GM18499 (cell line): ENCODE results near the gene CLCN2.
A peak's percentile ranks its signal among the peaks of the same experiment; 100 is the strongest.

Source experiments
- ATAC-seq: cut with Tn5 transposase; IDR thresholded peaks from one replicate; pipeline ENCODE4 v1.9.1; 2021; ENCODE audit warnings: moderate number of reproducible peaks; ENCODE audit not compliant: insufficient read depth, unreplicated experiment

Gene CLCN2

GRCh38 chr3:184332370-184333090 lies 28.9 kb downstream of the CLCN2 start:
- ATAC-seq: no peak

- ATAC-seq: no peak
Observed at GRCh38 chr3:184328516-184328915, 32.9 kb downstream of the CLCN2 start.

GRCh38 chr3:184327171-184327570 lies 34.2 kb downstream of the CLCN2 start:
- ATAC-seq: no peak

DNA sequence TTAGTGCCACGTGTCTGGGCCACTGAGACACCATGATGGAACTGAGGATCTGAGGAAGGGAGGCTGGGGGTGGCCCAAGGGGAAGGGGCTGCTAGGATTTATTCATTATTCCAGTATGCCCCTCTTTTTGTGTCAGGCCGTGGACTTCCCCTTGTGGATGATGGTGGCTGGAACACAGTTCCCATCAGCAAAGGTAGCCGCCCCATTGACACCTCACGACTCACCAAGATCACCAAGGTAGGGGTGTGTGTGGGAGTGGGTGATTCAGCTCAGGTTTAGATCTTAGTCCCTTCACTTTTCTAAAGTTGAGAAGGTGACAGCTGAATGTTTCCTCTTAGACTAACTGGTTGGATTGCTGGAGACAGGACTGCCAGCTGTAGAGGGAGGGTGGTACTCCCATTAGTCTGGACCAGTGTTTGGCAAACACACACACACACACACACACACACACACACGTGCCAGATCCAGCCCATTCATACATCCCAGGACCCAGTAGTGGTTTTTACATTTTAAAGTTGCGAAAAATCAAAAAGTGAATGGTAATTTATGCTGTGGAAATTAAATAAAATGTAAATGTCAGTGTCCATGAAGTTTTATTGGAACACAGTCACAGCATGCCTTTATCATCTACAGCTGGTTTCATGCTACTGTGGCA lies 35.6 kb downstream of the CLCN2 start:
- ATAC-seq: no peak

DNA sequence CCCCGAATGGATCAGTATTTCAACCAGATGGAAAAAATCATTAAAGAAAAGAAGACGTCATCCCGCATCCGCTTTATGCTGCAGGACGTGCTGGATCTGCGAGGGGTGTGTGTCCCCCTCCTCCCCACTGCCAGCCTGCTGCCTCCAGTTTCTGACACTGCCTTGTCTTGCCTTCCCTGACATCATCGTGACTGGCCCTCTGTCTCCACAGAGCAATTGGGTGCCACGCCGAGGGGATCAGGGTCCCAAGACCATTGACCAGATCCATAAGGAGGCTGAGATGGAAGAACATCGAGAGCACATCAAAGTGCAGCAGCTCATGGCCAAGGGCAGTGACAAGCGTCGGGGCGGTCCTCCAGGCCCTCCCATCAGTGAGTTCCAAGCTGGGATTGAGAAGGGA lies 36.1 kb downstream of the CLCN2 start:
- ATAC-seq: no peak

DNA sequence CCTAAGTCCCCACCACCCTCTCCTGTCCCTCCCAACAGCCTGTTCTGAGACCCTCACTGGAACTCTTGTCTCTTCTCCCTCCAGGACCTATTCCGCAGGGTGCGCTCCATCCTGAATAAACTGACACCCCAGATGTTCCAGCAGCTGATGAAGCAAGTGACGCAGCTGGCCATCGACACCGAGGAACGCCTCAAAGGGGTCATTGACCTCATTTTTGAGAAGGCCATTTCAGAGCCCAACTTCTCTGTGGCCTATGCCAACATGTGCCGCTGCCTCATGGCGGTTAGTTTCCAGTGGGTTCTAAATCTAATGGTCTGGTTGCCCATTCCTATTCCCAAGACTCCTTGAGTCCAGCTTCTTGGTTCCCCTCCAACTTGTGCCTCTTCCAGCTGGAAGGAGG lies 37.7 kb downstream of the CLCN2 start:
- ATAC-seq: no peak

GRCh38 chr3:184322731-184323487 lies 38.5 kb downstream of the CLCN2 start:
- no peak for ATAC-seq

DNA sequence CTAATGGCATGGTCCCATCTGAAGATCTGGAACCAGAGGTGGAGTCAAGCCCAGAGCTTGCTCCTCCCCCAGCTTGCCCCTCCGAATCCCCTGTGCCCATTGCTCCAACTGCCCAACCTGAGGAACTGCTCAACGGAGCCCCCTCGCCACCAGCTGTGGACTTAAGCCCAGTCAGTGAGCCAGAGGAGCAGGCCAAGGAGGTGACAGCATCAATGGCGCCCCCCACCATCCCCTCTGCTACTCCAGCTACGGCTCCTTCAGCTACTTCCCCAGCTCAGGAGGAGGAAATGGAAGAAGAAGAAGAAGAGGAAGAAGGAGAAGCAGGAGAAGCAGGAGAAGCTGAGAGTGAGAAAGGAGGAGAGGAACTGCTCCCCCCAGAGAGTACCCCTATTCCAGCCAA lies 39.7 kb downstream of the CLCN2 start:
- no peak for ATAC-seq

- no peak for ATAC-seq
Observed at GRCh38 chr3:184320104-184320445, 41.3 kb downstream of the CLCN2 start.

DNA sequence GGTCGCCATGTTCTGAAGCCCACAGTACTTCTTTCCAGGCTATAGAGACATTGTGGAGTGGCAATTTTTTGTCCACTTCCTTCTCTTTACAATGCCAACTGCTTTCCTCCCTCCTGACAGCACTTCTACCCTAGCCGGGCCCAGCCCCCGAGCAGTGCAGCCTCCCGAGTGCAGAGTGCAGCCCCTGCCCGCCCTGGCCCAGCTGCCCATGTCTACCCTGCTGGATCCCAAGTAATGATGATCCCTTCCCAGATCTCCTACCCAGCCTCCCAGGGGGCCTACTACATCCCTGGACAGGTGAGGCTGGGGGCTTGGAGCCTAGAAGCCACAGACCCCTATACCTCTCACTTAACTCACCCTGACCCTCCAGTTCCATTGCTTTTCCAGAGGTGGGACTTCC lies 44.2 kb downstream of the CLCN2 start:
- no peak for ATAC-seq

GRCh38 chr3:184316792-184317191 lies 44.6 kb downstream of the CLCN2 start:
- ATAC-seq: no peak

- no peak for ATAC-seq
Observed at GRCh38 chr3:184315871-184316661, 45.3 kb downstream of the CLCN2 start.

- ATAC-seq: no peak
Observed at GRCh38 chr3:184315543-184315867, 45.9 kb downstream of the CLCN2 start.

DNA sequence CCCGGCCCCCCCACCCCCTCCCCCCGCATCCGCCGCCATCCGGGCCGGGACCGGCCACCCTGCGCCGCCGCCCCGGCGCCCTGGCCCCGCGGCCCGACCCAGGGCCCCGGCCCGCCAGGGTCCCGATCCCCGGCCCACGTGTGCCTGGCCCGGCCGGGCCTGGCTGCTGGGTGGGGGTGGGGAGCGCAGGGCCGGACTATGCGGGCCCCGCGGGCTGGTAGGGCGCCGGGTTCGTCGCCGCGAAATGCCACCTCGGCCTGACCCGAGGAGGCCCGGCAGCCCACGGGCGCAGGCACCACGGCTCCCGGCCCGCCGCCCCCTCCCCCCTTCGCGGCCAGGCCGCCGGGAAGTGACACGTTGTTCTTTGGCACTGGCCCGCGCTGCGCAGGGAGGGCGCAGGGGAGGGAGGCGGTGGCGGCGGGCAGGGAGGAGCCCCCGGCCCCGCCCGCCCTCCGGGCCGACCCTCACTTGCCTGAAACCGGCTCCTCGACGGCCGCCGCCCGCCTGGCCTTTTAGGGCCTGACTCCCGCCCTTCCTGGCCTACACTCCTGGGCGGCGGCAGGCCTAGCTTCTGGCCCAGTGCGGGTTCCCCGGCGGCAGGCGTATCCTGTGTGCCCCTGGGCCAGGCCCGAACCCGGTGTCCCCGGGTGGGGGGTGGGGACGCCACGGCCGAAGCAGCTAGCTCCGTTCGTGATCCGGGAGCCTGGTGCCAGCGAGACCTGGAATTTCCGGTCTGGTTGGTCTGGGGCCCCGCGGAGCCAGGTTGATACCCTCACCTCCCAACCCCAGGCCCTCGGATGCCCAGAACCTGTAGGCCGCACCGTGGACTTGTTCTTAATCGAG lies 46.5 kb downstream of the CLCN2 start:
- ATAC-seq: peak; percentile 24

- peak; percentile 54 for ATAC-seq
Observed at GRCh38 chr3:184314363-184314699, 47.1 kb downstream of the CLCN2 start, which contains the start of gene EIF4G1. TSS of gene EIF4G1 (plus strand) at chr3:184314606. CDS start at chr3:184315797, 1,191 bp downstream.

DNA sequence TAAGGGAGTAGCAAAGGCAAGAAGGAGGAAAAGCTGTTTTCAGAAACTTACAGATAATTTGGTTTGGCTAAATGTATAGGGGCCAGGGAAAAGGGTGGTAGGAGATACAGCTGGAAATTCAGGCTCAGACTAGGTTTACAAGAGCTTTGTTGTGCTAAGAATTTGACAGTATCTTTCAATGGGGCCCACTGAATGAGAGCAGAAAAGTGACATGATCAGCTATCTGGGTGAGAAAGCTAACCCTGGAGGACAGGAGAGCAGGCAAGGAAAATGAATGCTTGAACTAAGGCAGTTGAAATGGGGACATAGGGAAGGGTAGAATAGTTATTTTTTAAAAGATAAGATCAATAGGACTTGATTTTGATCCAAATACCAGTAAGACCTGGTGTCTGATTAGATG lies 49.8 kb downstream of the CLCN2 start:
- no peak for ATAC-seq

- ATAC-seq: no peak
Observed at GRCh38 chr3:184308744-184309143, 52.7 kb downstream of the CLCN2 start.

DNA sequence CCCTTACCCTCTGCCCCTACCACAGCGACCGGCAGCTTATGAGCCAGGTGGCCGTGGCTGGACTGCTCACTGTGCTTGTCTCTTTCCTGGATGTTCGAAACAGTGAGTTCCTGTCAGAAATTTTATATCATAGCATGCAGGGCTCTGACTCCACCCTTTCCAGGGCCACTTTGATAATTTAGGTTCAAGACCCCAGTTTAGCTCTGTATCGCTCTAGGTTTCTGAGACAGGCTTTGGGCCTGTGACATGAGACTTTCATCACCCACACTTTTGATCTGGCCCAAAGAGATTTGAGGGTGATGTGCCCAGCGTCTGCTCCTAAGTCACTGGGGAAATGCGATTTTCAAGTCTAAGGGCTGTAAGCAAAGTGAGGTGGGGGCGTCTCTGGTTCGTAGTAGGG lies 53.5 kb downstream of the CLCN2 start:
- ATAC-seq: no peak

DNA sequence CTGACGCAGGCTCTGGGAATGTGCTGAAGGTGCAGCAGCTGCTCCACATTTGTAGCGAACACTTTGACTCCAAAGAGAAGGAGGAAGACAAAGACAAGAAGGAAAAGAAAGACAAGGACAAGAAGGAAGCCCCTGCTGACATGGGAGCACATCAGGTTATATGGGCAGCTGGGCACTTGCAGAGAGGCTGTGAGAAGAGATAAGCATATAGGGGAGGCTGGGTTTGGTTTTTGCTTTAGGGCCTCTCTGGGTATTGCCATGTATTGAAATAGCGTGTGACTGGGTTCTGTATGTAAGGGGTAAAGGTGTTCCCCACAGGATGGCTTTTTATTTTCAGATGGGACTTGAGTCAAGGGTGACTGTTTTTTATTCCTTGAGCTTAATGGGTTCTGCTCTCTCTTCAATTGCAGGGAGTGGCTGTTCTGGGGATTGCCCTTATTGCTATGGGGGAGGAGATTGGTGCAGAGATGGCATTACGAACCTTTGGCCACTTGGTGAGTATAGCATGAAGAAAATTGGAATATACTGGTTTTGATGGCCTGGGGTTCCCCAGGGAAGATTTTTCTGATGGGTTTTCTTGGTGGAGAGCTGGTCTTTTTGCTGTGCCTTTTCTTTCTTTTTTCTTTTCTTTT lies 54.9 kb downstream of the CLCN2 start:
- no peak for ATAC-seq

- ATAC-seq: no peak
Observed at GRCh38 chr3:184305577-184305976, 55.8 kb downstream of the CLCN2 start.
